IPS-NIHi7 (cell line): ENCODE results near the gene OPTN.
"Not testable (repeated sequence)": the region's sequence is repeated elsewhere in the genome, so short reads cannot be mapped to it uniquely, and the experiment has no call there.

Source experiments
- DNase-seq: peaks from one replicate; pipeline ENCODE4 v3.0.0; 2012; ENCODE audit warnings: mixed read lengths; ENCODE audit errors: extremely low spot score

The OPTN gene

GRCh38 chr10:13099666-13100348, at the start of gene OPTN:
OPTN (plus strand) TSS chr10:13100163; CDS start chr10:13109123, 8,960 bp downstream.
- DNase-seq, result peak; percentile 92

DNA sequence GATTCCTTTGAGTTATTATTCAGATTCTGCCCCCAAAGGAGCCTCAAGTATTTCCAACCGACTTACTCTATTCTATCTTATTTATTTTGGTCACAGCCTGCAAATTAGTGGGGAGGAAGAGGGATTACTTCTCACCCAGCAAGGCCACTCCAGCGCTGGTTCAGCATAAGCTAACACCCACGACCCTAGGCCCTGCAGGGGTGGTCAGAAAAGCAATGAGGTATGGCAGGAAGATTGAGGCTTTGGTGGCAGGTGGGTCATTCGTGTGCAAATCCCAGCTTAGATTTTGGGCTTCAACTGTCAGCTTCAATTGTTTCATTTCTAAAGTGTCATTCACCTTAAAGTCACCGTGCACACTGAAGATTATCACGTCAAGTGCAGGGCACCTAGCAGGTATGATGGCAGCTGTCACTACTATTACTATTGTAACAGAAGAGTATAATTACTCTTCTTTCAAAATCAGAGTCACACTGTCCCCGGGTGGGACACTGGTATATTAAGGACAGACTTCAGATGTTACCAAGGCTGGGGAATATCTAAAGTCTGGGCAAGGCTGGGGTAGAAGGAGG, 48.8 kb upstream of the OPTN start:
- no peak for DNase-seq

GRCh38 chr10:13053208-13053607, 46.8 kb upstream of the OPTN start:
- DNase-seq, result not testable (repeated sequence)

DNA sequence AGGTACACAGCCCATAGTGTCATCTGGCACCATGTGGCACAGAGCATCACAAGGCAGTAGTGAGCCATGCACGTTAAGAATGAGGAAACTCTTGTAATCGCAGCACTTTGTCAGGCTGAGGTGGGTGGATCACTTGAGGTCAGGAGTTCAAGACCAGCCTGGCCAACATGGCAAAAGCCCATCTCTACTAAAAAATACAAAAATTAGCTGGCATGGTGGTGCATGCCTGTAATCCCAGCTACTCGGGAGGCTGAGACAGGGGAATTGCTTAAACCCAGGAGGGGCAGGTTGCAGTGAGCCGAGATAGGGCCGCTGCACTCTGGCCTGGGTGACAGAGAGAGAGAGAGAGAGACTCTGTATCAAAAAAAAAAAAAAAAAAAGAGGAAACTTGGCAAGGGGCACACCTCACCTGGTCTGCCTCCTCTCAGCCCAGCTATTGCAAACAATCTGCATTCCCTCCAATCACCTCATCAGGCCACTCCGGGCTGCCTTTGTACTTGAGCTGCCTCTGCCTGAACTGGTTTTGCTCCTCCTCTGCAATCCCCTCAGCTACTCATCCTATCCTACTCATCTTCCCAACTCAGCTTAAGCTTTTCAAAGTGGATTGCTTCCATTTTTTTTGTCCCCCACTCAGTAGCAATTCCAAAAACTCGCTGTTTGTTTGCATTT, 46.0 kb upstream of the OPTN start:
- peak; percentile 63 for DNase-seq

- DNase-seq, result no peak
Observed at GRCh38 chr10:13054844-13055243, 45.1 kb upstream of the OPTN start.

GRCh38 chr10:13056456-13057077, 43.4 kb upstream of the OPTN start:
- peak; percentile 57 for DNase-seq

DNA sequence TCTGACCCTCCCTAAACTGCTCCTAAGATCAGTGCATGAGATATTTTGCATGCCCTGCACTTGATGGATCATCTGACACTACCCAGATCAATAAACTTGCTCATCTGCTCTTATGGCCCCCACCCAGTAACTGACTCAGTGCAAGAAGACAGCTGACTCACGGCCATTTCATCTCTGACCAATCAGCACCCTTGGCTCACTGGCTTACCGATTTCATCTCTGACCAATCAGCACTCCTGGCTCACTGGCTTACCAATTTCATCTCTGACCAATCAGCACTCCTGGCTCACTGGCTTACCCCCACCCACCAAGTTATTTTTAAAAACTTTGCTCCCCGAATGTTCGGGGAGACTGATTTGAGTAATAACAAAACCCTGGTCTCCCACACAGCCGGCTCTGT, 37.2 kb upstream of the OPTN start:
- DNase-seq, result no peak

GRCh38 chr10:13066527-13066926, 33.4 kb upstream of the OPTN start:
- no peak for DNase-seq

GRCh38 chr10:13067431-13067830, 32.5 kb upstream of the OPTN start:
- no peak for DNase-seq

- no peak for DNase-seq
Observed at GRCh38 chr10:13068071-13068470, 31.9 kb upstream of the OPTN start.

GRCh38 chr10:13068484-13068883, 31.5 kb upstream of the OPTN start:
- no peak for DNase-seq

GRCh38 chr10:13072339-13072738, 27.6 kb upstream of the OPTN start:
- no peak for DNase-seq

DNA sequence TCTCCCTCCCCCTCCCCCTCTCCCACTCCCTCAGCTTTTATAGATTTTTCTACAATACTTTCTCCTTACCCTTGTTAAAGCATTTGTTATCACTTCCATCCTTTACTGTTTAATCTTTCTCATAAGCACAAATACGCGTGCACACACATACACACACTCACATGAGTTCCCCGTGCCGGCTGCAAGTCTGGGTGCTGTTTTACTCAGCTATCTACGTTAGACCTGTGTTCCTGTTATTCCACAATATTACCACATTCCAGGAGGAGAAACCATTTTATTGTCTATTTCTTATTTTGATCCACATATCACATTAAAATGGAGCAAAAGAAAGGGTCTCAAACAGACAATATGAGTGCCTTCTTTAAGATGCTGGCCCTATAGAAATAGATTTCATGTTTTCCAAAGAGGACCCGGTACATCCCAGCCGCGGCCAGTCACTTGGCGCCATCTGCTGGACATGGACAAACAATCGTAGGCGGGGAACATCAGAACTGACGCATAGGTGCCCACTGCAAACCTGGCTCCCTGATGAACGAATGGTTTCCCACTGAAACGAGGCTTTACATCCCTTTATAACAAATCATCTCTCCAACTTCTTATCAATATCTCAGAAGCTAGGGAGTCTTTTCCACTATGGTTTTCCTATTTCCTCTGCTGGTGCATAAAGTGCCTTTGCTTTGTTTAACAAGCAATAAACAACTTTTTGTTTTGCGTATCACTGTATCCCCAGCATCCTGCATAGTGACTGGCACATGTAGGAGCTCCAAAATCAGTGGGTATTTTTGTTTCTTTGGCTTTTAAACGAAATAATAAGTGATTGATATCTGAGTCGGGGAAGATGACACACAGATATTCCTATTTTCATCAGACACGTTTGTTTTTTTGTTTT, 25.2 kb upstream of the OPTN start:
- DNase-seq, result peak; percentile 87

DNA sequence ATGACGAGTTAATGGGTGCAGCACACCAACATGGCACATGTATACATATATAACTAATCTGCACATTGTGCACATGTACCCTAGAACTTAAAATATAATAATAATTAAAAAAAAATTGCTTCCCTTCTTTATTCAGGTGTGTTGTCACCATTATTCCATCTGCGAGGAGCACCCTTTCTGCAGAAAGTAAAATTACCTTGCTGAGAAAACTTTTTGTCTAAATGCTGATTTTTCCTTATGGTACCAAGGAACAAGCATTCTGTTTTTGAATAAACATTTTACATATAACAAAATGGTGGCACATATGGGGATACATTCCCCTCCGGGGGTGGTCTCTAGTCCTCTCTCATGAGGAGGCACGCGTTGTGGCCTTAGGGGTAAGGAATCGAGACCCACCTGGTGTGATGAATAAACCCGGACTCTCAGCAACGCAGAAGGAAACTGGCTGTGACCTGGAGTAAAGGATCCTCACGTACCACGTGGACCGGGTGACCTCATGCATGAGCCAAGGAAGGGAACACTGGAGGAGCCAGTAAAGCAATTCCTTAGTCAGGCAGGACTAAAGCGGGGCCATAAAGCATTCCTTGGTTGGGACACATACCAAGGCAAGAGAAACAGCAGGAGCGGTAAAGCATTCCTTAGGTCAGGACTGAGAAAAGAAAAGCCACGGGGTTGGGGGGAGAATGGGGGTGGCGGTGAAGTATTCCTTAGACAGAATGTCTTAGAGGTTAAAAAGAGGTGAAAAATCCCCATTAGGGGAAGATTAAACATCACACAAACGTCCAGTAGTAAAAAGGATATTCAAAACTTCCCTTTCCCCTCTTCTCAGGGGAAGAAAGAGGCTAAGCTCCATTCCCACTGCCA, 20.8 kb upstream of the OPTN start:
- no peak for DNase-seq

DNA sequence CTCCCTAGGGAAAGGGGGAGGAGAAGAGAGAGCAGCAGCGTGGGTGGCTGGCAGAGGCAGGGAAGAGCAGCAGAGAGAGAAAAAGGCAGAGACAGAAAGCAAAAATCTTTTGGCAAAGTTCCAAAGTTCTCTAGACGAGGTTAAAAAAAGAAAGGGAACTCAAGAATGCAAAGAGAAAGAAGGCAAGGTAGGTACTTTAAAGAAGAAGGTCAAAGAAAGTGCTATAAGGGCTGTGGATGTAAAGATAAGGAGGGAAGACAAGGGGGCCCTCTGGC, 20.2 kb upstream of the OPTN start:
- no peak for DNase-seq

DNA sequence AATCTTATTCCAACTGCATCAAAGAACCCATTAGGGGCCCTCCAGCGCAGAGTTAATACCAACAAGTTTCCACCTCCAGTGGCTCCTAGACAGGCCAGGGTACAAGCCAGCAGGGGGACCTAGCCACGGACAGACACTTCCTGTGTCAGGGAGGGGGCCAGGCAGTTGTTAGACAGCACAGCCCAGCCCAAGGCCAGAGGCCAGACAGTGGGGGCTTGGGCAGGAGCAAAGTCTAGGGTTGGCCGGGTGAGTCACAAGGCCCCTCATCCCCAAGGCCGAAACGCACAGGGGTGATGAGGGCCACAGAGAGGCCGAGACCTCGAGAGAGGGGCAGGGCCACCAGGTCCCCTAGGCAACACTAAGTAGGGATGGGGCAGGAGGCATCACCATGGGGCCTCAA, 19.3 kb upstream of the OPTN start:
- DNase-seq, result no peak

DNA sequence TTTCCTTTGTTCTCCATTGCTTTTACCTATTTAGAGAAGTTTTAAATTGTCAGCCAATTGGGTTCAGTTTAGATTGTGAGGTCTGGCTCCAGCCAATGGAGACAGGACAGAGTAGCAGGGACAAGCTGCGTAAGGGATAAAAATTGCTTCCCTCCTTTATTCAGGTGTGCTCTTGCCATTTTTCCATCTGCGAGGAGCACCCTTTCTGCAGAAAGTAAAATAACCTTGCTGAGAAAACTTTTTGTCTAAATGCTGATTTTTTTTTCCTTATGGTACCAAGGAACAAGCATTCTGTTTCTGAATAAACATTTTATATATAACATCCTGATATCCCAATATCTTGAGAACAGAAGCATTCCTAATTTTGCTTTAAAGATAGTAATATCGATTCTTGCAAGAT, 16.3 kb upstream of the OPTN start:
- DNase-seq, result not testable (repeated sequence)

- no peak for DNase-seq
Observed at GRCh38 chr10:13086056-13086455, 13.9 kb upstream of the OPTN start.

- no peak for DNase-seq
Observed at GRCh38 chr10:13087601-13087985, 12.4 kb upstream of the OPTN start.

DNA sequence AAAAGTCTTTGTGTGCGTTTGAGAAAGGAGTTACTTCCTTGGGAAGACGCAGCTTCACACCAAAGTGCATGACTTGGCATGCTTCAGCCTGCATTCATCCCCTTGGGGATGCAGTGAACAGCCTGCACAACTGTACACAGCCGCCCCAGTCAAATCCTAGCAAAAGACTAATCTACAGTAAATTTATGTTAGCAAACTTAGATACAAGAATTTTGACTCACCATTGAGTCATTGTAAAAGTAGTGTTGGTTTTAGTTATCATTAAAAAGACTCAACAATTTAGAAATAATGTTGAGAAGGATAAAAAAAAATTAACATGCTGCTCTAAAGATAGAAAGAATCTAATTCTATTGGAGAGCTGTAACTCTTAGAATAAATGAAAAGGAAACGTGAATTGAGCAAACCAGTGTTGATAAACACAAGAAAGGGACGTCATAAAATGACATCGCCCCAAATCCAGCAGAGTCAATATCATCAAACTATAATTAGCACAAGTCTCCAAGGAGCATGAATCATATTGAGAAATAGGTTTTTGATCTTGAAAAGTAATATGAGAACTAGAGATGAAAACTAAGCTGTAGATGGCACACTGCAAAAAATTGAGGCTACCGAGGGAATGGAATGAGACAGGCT, 11.9 kb upstream of the OPTN start:
- no peak for DNase-seq

DNA sequence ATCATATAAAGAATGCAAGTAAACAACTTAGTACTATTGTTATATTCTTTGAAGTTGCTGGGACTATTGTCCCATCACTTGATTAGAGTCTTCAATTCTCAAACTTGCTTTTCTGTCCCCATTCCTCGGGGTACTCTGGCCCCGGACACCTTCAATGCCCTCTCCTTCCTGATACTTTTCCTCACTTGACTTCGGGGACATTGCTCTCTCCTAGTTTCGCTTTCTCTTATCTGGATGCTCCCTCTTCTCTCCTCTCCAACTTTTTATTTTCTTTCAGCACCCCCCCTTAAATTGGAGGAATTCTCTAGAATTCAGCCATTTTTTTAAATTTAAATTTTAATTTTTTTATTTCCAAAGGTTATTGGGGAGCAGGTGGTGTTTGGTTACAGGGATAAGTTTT, 10.6 kb upstream of the OPTN start:
- DNase-seq, result no peak
